DMS153 (cell line): ENCODE results near the gene SLC30A5.

Experiments used
- DNase-seq: peaks from one replicate; lab custom pipeline; 2025; lab: John Stamatoyannopoulos, UW

Gene SLC30A5

DNA sequence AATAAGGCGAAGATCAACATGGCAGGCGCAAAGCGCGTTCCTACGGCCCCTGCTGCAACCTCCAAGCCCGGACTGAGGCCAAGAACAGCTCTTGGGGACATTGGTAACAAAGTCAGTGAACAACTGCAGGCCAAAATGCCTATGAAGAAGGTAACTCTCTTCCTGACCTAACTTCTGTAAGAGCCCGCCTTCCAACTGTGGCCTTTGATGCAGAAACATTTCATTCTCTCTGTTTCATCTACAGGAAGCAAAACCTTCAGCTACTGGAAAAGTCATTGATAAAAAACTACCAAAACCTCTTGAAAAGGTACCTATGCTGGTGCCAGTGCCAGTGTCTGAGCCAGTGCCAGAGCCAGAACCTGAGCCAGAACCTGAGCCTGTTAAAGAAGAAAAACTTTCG is 74.1 kb downstream of the SLC30A5 start:
- DNase-seq: no peak

DNA sequence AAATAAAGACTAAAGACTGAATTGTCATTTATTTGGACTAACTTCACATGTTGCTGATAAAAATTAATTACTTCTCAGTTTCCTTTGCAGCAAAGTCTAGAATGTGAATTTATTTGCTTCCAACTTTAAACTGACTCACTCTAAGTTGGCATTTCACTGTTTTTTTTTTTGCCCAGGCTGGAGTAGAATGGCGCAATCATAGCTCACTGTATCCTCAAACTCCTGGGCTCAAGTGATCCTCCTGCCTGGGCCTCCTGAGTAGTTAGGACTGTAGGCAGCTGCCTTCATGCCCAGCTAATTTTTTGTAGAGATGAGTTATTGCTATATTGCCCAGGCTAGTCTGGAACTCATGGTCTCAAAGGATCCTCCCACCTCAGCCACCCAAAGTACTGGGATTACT is 76.7 kb downstream of the SLC30A5 start:
- DNase-seq: no peak

DNA sequence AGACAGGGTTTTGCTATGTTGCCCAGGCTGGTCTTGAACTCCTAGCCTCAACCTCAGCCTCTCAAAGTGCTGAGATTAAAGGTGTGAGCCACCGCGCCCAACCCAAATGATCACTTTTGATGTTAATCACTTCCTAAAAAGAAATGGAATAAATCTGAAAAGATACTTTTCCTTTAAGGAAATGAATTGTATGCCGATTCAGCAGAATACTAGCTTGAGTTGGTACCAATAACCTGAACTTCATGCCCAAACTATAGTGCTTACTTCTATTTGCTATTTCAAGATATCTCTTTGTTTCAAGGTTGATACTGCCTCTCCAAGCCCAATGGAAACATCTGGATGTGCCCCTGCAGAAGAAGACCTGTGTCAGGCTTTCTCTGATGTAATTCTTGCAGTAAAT is 77.2 kb downstream of the SLC30A5 start:
- DNase-seq: no peak
